ENCODE results near the gene TRIM62. TPM values are rescaled to one million over a fixed set of nuclear protein-coding genes. Genes with fewer than 3 reads are reported as not detected.

The TRIM62 gene
- total and polyA plus RNA-seq, 4 donors, result 0.60 to 1.3 (median 1.1) TPM

DNA sequence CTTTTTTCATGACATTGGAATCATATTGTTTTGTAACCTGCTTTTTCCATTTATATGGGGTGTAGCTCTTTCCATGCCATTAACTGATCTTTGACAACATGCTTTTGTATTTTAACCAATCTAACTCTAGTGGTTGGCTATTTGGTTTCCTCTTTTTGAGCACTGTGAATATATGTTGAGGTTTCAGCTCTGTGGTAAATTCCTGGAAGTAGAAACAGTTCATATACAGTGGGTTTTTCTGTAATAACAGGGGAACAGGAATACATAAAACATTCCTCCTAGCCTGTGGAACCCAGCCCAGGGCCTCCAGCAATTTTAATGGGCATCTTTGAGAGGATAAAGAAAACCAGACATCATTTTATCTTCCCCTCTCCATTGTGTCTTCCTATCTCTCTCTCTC, 83.5 kb downstream of the TRIM62 start:
- Histone ChIP-seq H3K36me3 (ENCODE audit: control insufficient read depth in 4 of 4, insufficient read depth in 3 of 4, low read depth in 1 of 4, low read length in 3 of 4) (peaks cover 0 to 2% (median 0%) of the 10 kb centered on the region in 4 donors), H3K27me3 (ENCODE audit: control insufficient read depth in 4 of 4, insufficient read depth in 4 of 4, low read length in 3 of 4) (no peaks in the 10 kb centered on the region), H3K9ac (ENCODE audit: low read depth in 1 of 2, low read length in 2 of 2) (no peak overlapping the region), H3K4me3 (ENCODE audit: low read depth in 1 of 3, low read length in 3 of 3) (no peak overlapping the region), H3K9me3 (ENCODE audit: control insufficient read depth in 4 of 4, low read length in 3 of 4) (no peaks in the 10 kb centered on the region), H3K27ac (ENCODE audit: low read depth in 1 of 2, low read length in 2 of 2) (no peak overlapping the region), H3K4me1 (ENCODE audit: control insufficient read depth in 4 of 4, insufficient read depth in 4 of 4, low read length in 3 of 4) (no peaks in the 10 kb centered on the region)
- TF ChIP-seq JUND (IDR thresholded peaks at IDR 0.05) (no peak), RXRA (IDR thresholded peaks at IDR 0.05) (no peak)
- TF ChIP-seq, protein P1, sequence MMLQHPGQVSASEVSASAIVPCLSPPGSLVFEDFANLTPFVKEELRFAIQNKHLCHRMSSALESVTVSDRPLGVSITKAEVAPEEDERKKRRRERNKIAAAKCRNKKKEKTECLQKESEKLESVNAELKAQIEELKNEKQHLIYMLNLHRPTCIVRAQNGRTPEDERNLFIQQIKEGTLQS (IDR thresholded peaks at IDR 0.05), result no peak
- no peak for DNase-seq (ENCODE audit: low spot score)

DNA sequence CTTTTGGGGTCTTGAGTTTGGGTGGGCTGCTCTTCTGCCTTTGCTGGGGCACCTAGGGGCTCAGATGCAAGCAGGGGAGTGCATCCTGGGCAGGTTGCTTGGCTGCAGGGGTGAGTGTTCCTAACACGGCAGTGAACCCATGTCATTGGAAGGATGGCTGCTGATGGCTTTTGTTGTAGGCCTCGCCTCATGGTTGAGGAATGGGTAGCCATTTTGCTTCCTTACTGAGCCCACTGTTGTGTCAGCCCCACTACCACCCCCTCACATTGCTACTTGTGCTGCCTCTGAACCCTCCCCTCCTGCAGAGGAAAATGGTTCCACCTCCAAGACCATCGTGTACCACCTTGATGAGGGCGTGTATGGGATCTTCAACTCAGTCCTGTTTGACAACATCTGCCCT, 84.1 kb downstream of the TRIM62 start:
- H3K27ac ChIP-seq (ENCODE audit: low read depth in 1 of 2, low read length in 2 of 2), result no peak overlapping the region
- H3K9ac ChIP-seq (ENCODE audit: low read depth in 1 of 2, low read length in 2 of 2), result no peak overlapping the region
- H3K27me3 ChIP-seq (ENCODE audit: control insufficient read depth in 4 of 4, insufficient read depth in 4 of 4, low read length in 3 of 4), result no peaks in the 10 kb centered on the region
- WGBS, result 95% methylated on average over 4 of the region's 4 CpGs
- no peaks in the 10 kb centered on the region for H3K9me3 ChIP-seq (ENCODE audit: control insufficient read depth in 4 of 4, low read length in 3 of 4)
- peaks cover 0 to 2% (median 0%) of the 10 kb centered on the region in 4 donors for H3K36me3 ChIP-seq (ENCODE audit: control insufficient read depth in 4 of 4, insufficient read depth in 3 of 4, low read depth in 1 of 4, low read length in 3 of 4)
- DNase-seq (ENCODE audit: low spot score), result no peak
- TF ChIP-seq, protein P2, sequence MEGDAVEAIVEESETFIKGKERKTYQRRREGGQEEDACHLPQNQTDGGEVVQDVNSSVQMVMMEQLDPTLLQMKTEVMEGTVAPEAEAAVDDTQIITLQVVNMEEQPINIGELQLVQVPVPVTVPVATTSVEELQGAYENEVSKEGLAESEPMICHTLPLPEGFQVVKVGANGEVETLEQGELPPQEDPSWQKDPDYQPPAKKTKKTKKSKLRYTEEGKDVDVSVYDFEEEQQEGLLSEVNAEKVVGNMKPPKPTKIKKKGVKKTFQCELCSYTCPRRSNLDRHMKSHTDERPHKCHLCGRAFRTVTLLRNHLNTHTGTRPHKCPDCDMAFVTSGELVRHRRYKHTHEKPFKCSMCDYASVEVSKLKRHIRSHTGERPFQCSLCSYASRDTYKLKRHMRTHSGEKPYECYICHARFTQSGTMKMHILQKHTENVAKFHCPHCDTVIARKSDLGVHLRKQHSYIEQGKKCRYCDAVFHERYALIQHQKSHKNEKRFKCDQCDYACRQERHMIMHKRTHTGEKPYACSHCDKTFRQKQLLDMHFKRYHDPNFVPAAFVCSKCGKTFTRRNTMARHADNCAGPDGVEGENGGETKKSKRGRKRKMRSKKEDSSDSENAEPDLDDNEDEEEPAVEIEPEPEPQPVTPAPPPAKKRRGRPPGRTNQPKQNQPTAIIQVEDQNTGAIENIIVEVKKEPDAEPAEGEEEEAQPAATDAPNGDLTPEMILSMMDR (IDR thresholded peaks at IDR 0.05; ENCODE audit: low read depth, low read length, missing input control), result no peak
- TF ChIP-seq HNF4G (IDR thresholded peaks at IDR 0.05) (no peak), SP1 (IDR thresholded peaks at IDR 0.05) (no peak), JUND (IDR thresholded peaks at IDR 0.05) (no peak), RXRA (IDR thresholded peaks at IDR 0.05) (no peak), HNF4A (conservative IDR thresholded peaks at IDR 0.05) (no peak), FOXA2 (IDR thresholded peaks at IDR 0.05) (no peak), FOXA1 (IDR thresholded peaks at IDR 0.05) (no peak), RAD21 (IDR thresholded peaks at IDR 0.05) (no peak), NR2F2 (IDR thresholded peaks at IDR 0.05) (no peak), EGR1 (IDR thresholded peaks at IDR 0.05; ENCODE audit: low read depth in 2 of 2) (no peak), YY1 (IDR thresholded peaks at IDR 0.05) (no peak), TAF1 (conservative IDR thresholded peaks at IDR 0.05) (no peak), GABPA (IDR thresholded peaks at IDR 0.05 in 1 of 2, conservative IDR thresholded peaks at IDR 0.05 in 1 of 2) (no peak)
- TF ChIP-seq, protein P1 (IDR thresholded peaks at IDR 0.05), result no peak
- TF ChIP-seq, protein P3, sequence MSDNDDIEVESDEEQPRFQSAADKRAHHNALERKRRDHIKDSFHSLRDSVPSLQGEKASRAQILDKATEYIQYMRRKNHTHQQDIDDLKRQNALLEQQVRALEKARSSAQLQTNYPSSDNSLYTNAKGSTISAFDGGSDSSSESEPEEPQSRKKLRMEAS (IDR thresholded peaks at IDR 0.05), result no peak
- TF ChIP-seq, protein P4, sequence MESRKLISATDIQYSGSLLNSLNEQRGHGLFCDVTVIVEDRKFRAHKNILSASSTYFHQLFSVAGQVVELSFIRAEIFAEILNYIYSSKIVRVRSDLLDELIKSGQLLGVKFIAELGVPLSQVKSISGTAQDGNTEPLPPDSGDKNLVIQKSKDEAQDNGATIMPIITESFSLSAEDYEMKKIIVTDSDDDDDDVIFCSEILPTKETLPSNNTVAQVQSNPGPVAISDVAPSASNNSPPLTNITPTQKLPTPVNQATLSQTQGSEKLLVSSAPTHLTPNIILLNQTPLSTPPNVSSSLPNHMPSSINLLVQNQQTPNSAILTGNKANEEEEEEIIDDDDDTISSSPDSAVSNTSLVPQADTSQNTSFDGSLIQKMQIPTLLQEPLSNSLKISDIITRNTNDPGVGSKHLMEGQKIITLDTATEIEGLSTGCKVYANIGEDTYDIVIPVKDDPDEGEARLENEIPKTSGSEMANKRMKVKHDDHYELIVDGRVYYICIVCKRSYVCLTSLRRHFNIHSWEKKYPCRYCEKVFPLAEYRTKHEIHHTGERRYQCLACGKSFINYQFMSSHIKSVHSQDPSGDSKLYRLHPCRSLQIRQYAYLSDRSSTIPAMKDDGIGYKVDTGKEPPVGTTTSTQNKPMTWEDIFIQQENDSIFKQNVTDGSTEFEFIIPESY (IDR thresholded peaks at IDR 0.05), result no peak
- TF ChIP-seq, protein P5, sequence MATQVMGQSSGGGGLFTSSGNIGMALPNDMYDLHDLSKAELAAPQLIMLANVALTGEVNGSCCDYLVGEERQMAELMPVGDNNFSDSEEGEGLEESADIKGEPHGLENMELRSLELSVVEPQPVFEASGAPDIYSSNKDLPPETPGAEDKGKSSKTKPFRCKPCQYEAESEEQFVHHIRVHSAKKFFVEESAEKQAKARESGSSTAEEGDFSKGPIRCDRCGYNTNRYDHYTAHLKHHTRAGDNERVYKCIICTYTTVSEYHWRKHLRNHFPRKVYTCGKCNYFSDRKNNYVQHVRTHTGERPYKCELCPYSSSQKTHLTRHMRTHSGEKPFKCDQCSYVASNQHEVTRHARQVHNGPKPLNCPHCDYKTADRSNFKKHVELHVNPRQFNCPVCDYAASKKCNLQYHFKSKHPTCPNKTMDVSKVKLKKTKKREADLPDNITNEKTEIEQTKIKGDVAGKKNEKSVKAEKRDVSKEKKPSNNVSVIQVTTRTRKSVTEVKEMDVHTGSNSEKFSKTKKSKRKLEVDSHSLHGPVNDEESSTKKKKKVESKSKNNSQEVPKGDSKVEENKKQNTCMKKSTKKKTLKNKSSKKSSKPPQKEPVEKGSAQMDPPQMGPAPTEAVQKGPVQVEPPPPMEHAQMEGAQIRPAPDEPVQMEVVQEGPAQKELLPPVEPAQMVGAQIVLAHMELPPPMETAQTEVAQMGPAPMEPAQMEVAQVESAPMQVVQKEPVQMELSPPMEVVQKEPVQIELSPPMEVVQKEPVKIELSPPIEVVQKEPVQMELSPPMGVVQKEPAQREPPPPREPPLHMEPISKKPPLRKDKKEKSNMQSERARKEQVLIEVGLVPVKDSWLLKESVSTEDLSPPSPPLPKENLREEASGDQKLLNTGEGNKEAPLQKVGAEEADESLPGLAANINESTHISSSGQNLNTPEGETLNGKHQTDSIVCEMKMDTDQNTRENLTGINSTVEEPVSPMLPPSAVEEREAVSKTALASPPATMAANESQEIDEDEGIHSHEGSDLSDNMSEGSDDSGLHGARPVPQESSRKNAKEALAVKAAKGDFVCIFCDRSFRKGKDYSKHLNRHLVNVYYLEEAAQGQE (IDR thresholded peaks at IDR 0.05), result no peak
- no peak overlapping the region for H3K4me3 ChIP-seq (ENCODE audit: low read depth in 1 of 3, low read length in 3 of 3)
- H3K4me1 ChIP-seq (ENCODE audit: control insufficient read depth in 4 of 4, insufficient read depth in 4 of 4, low read length in 3 of 4), result no peaks in the 10 kb centered on the region
